ENCODE data around the gene STARD8. TPM values are rescaled to one million over a fixed set of nuclear protein-coding genes. Genes with fewer than 3 reads are reported as not detected.

Gene STARD8
- total RNA-seq, 1 donor from 2014 or later = 20.0 TPM

DNA sequence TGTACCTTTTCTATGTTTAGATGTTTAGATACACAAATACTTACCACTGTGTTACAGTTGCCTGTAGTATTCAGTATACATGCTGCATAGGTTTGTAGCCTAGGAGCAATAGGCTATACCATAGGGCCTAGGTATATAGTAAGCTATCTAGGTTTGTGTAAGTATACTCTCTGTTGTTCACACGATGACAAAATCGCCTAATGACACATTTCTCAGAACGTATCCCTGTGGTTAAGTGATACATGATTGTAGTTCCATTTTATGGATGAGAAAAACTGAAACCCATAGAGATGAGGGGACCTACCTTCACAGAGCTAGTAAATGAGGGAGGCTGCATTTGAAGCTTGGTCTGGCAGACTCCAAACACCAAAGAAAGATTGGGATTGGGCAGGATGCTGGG lies 102.0 kb downstream of the STARD8 start:
- DNase-seq (ENCODE audit: low read depth in 2 of 2) = no peak

DNA sequence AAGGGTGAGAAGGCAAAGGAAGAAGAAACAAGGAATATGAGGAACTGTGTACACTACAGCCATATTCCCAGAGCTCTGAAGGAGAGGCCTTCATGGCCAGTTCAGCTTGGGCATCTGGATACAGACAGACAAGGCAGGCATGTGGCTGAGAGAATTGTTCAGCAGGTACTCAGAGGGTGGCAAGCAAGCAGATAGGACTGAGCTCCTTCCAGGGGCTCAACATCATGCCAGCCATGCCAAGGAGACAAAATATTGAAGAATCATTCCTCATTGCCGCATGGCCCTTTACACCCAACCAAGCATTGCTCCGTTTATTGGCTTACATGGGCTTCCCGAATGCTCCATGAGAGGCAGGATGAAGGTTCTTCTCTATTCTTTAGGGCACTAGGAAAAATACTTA lies 102.8 kb downstream of the STARD8 start:
- no peak for DNase-seq (ENCODE audit: low read depth in 2 of 2)

DNA sequence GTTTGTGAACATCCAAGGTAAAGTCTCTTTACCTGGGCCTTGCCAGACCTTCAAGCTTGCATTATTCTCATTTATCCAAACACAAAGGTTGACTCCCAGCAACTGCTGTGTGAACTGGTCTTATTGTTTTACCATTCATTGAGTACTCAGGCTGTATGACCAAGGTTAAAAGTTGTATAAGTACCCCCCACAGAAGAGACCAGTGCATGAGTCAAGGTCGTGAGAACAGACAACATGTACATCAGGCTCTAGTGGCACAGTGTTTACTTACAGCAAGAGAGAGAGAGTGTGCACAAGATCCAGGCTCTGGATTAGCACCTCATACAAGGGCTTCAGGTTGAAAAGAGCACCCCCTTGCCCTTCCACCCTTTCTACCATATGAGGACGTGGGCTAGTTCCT lies 103.9 kb downstream of the STARD8 start:
- no peak for DNase-seq (ENCODE audit: low read depth in 2 of 2)

DNA sequence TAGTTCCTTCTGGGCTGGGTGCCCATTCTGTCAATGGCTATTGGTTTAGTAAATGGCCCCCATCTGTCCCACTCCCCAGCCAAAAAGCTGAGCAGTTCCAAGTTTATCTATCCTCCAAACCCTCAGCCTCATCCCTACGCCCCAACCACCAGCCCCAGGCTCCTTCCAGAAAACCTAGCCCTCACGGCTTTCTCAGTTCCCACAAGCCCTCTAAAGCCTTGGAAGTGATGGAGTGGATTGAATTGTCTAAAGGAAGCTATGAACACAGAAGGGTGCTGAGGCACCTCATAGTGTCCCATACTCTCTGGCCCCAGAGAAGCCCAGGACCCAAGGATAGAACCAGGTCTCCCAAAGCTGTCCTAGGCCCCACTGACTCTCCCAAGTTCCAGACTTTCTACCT lies 105.8 kb downstream of the STARD8 start:
- no peak for DNase-seq (ENCODE audit: low read depth in 2 of 2)

DNA sequence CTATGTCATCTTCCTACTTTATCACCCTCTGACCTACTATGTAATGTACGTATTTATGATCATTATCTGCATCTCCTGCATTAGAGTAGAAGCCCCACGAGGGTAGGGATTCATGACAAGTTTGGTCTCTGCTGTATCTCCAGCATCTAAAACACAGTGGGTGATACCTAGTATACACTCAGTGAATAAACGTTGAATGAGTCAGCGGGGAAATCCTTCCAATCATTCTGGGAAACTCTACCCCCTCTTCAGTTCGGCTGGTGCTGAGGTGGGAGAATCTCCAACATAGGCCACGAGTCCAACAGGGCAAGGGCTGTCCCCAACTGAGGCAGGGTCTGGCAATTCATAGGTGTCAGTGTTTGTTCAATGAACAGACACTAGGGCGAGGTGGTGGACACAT lies 106.9 kb downstream of the STARD8 start:
- DNase-seq (ENCODE audit: low read depth in 2 of 2) = no peak

DNA sequence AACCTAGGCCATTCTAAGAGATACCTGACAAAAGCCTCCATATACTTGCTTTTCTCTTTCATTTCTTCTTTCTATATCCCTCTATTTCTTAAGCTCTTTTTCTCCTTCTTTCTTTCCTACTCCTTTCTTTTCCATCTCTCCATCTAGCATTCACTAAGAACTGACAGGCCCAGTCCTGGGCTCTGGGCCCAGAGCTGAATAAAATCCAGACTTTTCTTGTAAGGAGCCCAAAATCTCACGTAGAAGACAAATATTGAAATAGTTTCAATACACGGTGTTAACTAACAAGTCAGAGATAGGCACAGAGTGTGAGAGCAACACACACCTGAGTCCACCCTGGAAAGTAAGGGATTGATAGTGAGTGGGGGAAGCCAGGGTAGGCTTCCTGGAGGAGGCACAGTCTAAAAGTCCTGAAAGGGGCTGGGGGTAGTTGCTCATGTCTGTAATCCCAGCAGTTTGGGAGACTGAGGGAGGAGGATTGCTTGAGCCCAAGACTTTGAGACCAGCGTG lies 108.2 kb downstream of the STARD8 start:
- DNase-seq (ENCODE audit: low read depth in 2 of 2) = no peak

DNA sequence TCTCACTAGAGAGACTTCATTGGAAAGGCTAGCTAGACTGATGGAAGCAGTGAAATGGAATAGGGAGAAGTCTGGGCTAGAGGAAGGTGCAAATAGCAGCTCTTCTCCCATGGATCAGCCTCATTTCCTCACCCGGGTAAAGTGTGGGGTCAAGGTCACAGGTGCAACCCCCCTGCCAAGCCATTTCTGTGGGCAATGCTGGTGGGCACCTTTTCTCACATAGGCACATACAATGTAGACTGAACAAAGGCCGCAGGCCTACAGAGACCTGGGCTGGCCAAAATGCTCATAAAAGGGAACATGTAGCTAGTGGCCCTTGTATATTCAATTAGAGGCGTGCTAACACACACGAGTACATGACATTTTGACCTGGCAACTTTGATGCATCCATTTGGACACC lies 109.9 kb downstream of the STARD8 start:
- DNase-seq (ENCODE audit: low read depth in 2 of 2) = no peak

DNA sequence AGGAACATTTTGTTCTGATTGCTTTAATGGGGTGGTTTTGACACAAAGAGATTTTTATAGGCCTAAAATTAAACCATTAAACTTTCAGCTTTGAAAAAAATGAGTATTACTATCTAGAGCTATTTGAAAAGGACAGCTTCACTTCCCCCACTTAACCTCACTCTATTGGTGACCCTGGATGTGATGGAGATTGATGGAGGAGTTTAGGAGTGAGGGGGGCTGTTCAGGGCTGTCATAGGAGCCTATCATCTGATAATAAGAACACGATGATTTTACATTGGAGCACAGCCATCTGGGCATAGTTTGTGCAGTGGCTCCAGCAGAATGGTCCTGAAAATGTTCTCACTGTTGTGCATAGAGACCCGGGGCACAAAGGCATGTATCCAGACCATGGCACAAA lies 110.3 kb downstream of the STARD8 start:
- no peak for DNase-seq (ENCODE audit: low read depth in 2 of 2)

DNA sequence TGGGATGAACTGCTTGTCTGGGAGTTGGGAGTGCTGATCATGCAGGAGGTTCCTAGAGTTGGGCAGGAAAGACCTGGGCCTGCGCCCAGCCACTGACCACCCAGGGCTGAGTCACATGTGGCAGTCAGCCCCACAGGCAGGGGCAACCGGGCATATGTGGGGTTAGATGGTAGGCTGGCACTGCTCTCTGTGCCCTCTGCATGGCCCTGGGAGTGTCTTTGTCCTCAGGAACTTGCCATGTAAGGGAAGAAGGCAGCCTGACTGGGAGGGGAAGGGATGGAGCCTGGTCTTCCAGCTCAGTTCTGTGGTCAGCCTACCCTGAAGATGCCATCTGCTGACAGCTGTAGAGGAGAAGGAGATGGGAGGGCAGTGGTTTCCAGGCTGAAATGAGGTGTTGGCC lies 111.2 kb downstream of the STARD8 start:
- DNase-seq (ENCODE audit: low read depth in 2 of 2) = no peak

DNA sequence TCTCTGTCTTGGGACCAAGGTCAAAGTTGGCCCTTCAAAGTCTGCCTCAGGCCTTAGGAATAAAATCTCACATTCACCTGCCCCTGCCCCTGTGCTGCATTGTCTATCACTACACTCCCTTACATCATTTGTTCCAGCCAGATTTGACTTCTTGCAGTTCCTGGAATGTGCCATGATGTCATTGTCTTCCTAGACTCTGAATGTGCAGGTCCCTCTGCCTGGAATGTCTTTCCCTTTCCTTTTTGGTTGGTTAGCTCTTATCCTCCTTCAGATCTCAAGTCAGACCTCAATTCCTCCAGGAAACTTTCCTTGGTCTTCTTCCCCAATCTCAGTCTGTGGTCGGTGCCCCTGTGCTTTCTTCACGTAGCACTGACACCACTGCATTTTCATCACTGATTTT lies 113.6 kb downstream of the STARD8 start:
- no peak for DNase-seq (ENCODE audit: low read depth in 2 of 2)

DNA sequence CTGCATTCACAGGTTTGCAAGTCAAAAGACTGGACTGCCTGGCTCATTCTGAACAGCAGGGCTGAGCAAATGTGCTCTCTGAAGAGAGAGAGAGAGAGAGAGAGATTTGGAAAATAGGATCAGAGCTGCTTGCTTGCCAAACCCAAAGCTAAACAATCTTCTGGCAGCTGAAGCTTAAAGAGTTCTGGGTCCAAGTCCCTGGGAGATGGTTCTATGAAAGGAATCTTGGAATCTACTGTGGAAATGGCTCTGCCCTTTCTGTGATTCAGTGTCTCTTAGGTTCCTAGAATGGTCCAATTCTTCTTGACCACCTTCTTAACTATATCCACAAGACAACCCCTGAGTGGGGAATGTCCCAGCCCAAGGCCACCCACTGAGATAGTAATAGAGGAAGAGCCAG lies 115.3 kb downstream of the STARD8 start:
- DNase-seq (ENCODE audit: low read depth in 2 of 2) = no peak

DNA sequence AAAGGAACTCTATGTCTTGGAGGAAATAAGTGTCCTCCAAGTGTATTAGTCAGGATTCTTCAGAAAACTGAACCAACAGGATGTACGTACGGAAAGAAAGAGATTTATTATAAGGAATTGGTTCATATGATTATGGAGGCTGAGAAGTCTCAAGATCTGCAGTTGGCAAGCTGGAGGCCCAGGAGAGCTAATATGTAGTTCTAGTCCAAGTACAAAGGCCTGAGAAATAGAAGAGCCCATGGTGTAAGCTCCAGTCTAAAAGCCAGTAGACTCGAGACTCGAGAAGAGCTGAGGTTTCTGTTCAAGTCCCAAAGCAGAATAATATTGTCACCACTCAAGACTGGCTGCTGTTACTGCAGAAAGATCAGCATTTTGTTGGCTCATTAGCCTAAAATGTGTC lies 116.0 kb downstream of the STARD8 start:
- no peak for DNase-seq (ENCODE audit: low read depth in 2 of 2)

Other genes with a start within 250 kb of the STARD8 start
- 5.5 and 7.1 TPM in 2 replicates for gene OPHN1, start 214.2 kb upstream of the STARD8 start, total RNA-seq
- 14.9 and 17.6 TPM in 2 replicates for gene YIPF6, start 148.6 kb upstream of the STARD8 start, total RNA-seq
- gene EFNB1, start 181.4 kb downstream of the STARD8 start, total RNA-seq = 12.1 and 18.9 TPM in 2 replicates

All from dermis microvascular lymphatic vessel endothelial cell (primary cell).